Keratinocyte (primary cell): ENCODE data around the gene TAGLN2. TPM values are rescaled to one million over a fixed set of nuclear protein-coding genes. Genes with fewer than 3 reads are reported as not detected.

Experiments
- DNase-seq: peaks from one replicate; pipeline ENCODE4 v3.0.0-alpha.2; 2011; ENCODE audit warnings: low read depth, missing footprints, low spot score
- FAIRE-seq: peaks from 2 replicates; lab custom pipeline; 2011; peaks lifted over from hg19 to GRCh38; lab: Jason Lieb, UNC
- H2AFZ ChIP-seq: 2 replicates; pipeline ENCODE4 v1.6.0; 2012; ENCODE audit warnings: low read length, control low read depth, inconsistent platforms; ENCODE audit not compliant: control insufficient read depth
- H3K27ac ChIP-seq: 2 replicates; pipeline ENCODE4 v1.5.1; 2011; ENCODE audit warnings: low read length; ENCODE audit not compliant: control insufficient read depth, insufficient read depth
- H3K27me3 ChIP-seq: 3 replicates; pipeline ENCODE4 v1.6.0; 2011; ENCODE audit warnings: low read length; ENCODE audit not compliant: control insufficient read depth, insufficient read depth; ENCODE audit errors: extremely low read depth
- H3K36me3 ChIP-seq, 2 experiments: 2 replicates in 1 of 2; 3 replicates in 1 of 2; pipeline ENCODE4 v1.5.1; 2011; ENCODE audit warnings: low read length in 2 of 2, mild to moderate bottlenecking in 1 of 2; ENCODE audit not compliant: control insufficient read depth in 2 of 2, insufficient read depth in 2 of 2; ENCODE audit errors: extremely low read depth in 1 of 2
- H3K4me1 ChIP-seq: 3 replicates; pipeline ENCODE4 v1.5.1; 2011; ENCODE audit warnings: low read length; ENCODE audit not compliant: control insufficient read depth, insufficient read depth; ENCODE audit errors: extremely low read depth
- H3K4me2 ChIP-seq: 3 replicates; pipeline ENCODE4 v1.6.0; 2011; ENCODE audit warnings: low read depth, low read length; ENCODE audit not compliant: control insufficient read depth, insufficient read depth; ENCODE audit errors: extremely low read depth
- H3K4me3 ChIP-seq, 3 experiments: fragments of 200-600 bp in 1 of 3; sonication (generic) in 1 of 3; 2 replicates in 2 of 3; 3 replicates in 1 of 3; pipeline ENCODE4 v1.5.1; 2011 to 2016; ENCODE audit warnings: low read length in 3 of 3, mild to moderate bottlenecking in 3 of 3, control low read depth in 2 of 3, inconsistent platforms in 1 of 3, low read depth in 1 of 3, mixed read lengths in 1 of 3, mixed run types in 1 of 3, moderate library complexity in 1 of 3; ENCODE audit not compliant: control insufficient read depth in 2 of 3, insufficient read depth in 2 of 3; ENCODE audit errors: extremely low read depth in 1 of 3
- H3K79me2 ChIP-seq: 2 replicates; pipeline ENCODE4 v1.6.0; 2012; ENCODE audit warnings: low read length; ENCODE audit not compliant: control insufficient read depth, insufficient read depth
- H3K9ac ChIP-seq: 3 replicates; pipeline ENCODE4 v1.6.0; 2011; ENCODE audit warnings: low read length; ENCODE audit not compliant: control insufficient read depth, insufficient read depth; ENCODE audit errors: extremely low read depth
- H3K9me1 ChIP-seq: 3 replicates; pipeline ENCODE4 v1.6.0; 2011; ENCODE audit warnings: low read length; ENCODE audit not compliant: control insufficient read depth, insufficient read depth; ENCODE audit errors: extremely low read depth
- H3K9me3 ChIP-seq: 2 replicates; pipeline ENCODE4 v1.5.1; 2012; ENCODE audit warnings: low read depth, low read length; ENCODE audit not compliant: control insufficient read depth
- H4K20me1 ChIP-seq: 3 replicates; pipeline ENCODE4 v1.6.0; 2011; ENCODE audit warnings: low read length; ENCODE audit not compliant: control insufficient read depth, insufficient read depth; ENCODE audit errors: extremely low read depth
- CTCF ChIP-seq, 3 experiments: IDR thresholded peaks in 1 of 3; conservative IDR thresholded peaks in 1 of 3; optimal IDR thresholded peaks in 1 of 3; 2 replicates in 2 of 3; 3 replicates in 1 of 3; pipeline versions ENCODE3 to v1.5.1; 2011; ENCODE audit warnings: low read length in 3 of 3, mild to moderate bottlenecking in 3 of 3, moderate library complexity in 2 of 3, control low read depth in 1 of 3, inconsistent platforms in 1 of 3; ENCODE audit not compliant: insufficient read depth in 2 of 3; ENCODE audit errors: extremely low read depth in 1 of 3
- EZH2 ChIP-seq: IDR thresholded peaks from one replicate; pipeline ENCODE4 v1.6.1; 2012; ENCODE audit warnings: inconsistent platforms, mild to moderate bottlenecking, low read length, moderate library complexity
- dilution Hi-C: fragments of 300-500 bp; cut with MboI; formaldehyde crosslinking; loops from one replicate; pipeline ENCODE4 v1.7.0; 2020; ENCODE audit warnings: low sequenced_read_pairs; ENCODE audit not compliant: extremely low pct_ligation_motif_present
- polyA plus RNA-seq, 5 experiments: library from polyadenylated mRNA; depleted of rRNA in 3 of 5; stranded (reverse) in 3 of 5; stranded (forward) in 1 of 5; unstranded in 1 of 5; fragments of >200 nt; gene quantifications; 1 replicate in 1 of 5; 2 replicates in 3 of 5; 3 replicates in 1 of 5; pipeline versions ENCODE4 v1.2.1 to v1.2.3, GENCODE V29; 2011 to 2012; ENCODE audit warnings: missing spikeins in 2 of 5, low read depth in 1 of 5, low replicate concordance in 1 of 5

TAGLN2 gene
- polyA plus RNA-seq, 1 donor (not counting 4 experiments of a cell fraction or from before 2014, with no cell fraction given): 709 TPM

DNA sequence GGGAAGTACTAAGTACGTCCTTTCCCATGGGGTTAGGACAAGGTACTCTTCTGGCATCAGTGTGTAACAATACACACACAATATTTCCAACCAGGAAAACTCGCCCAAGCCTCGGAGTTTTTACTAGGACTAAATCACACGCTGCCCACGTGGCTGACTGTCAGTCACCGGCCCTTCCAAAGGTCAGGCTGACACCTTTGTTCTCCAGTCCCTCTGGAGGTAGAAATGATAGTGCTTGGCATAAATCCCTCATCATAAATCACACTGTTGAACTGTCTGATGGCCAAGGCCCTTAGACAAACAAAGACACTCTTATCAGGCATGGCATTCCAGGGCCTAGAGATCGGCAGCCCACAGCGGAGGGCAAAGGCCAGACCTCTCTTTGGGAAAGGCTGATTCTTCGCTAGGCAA lies 45.6 kb upstream of the TAGLN2 start:
- Histone ChIP-seq H3K36me3 (peaks cover 18 to 26% of the 10 kb centered on the region in 2 experiments), H2AFZ (no peak overlapping the region), H3K4me3 (no peak overlapping the region), H3K9me3 (no peaks in the 10 kb centered on the region), H4K20me1 (peaks cover 11% of the 10 kb centered on the region), H3K79me2 (peaks cover 46% of the 10 kb centered on the region), H3K4me2 (no peak overlapping the region), H3K27me3 (no peaks in the 10 kb centered on the region), H3K9ac (no peak overlapping the region), H3K27ac (no peak overlapping the region), H3K4me1 (no peaks in the 10 kb centered on the region), H3K9me1 (no peaks in the 10 kb centered on the region)
- DNase-seq (no peak), FAIRE-seq (no peak)
- dilution Hi-C loops: no loop called here
- TF ChIP-seq EZH2 (no peak), CTCF (optimal IDR thresholded peaks at IDR 0.05 in 1 of 3, IDR thresholded peaks at IDR 0.05 in 1 of 3, conservative IDR thresholded peaks at IDR 0.05 in 1 of 3; ENCODE audit: extremely low read depth in 1 of 3, insufficient read depth in 2 of 3, low read length in 3 of 3) (no peak)

DNA sequence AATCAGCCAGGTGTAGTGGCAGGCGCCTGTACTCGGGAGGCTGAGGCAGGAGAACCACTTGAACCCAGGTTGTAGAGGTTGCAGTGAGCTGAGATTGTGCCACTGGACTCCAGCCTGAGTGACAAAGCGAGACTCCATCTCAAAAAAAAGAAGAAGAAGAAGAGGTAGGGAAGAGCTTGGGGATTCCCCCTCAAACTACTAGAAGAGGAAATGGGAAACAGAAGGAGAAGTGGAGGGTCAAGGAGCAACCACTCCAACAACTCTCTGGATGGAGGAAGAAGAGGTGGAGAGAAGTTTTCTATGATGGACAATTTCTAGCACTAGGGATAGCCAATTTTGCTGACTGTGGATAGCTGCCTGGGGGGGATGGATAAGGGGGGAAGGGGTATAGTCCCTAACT lies 43.6 kb upstream of the TAGLN2 start:
- H2AFZ ChIP-seq: no peak overlapping the region
- no peak overlapping the region for H3K4me2 ChIP-seq
- H3K27me3 ChIP-seq: no peaks in the 10 kb centered on the region
- H3K9ac ChIP-seq: no peak overlapping the region
- DNase-seq (no peak), FAIRE-seq (no peak)
- peaks cover 21 to 29% of the 10 kb centered on the region in 2 experiments for H3K36me3 ChIP-seq
- peaks cover 14% of the 10 kb centered on the region for H3K4me1 ChIP-seq
- peaks cover 59% of the 10 kb centered on the region for H3K79me2 ChIP-seq
- no peaks in the 10 kb centered on the region for H3K9me1 ChIP-seq
- peaks cover 7% of the 10 kb centered on the region for H4K20me1 ChIP-seq
- no peak overlapping the region for H3K4me3 ChIP-seq
- no peak overlapping the region for H3K27ac ChIP-seq
- no peak for TF ChIP-seq EZH2
- no peak for TF ChIP-seq CTCF (optimal IDR thresholded peaks at IDR 0.05 in 1 of 3, IDR thresholded peaks at IDR 0.05 in 1 of 3, conservative IDR thresholded peaks at IDR 0.05 in 1 of 3; ENCODE audit: extremely low read depth in 1 of 3, insufficient read depth in 2 of 3, low read length in 3 of 3)
- no peaks in the 10 kb centered on the region for H3K9me3 ChIP-seq
- dilution Hi-C loops: no loop called here
